Mesendoderm (in vitro differentiated cells): ENCODE data around the gene DMBT1.
A peak's percentile ranks its signal among the peaks of the same experiment; 100 is the strongest.

ENCODE experiments used
- DNase-seq: peaks from one replicate; pipeline ENCODE4 v3.0.0; 2013
- H2AK5ac ChIP-seq: 2 replicates; pipeline ENCODE4 v1.6.1; 2013; ENCODE audit warnings: low read length, inconsistent platforms
- H2BK120ac ChIP-seq: 2 replicates; pipeline ENCODE4 v1.6.1; 2013; ENCODE audit warnings: low read depth, mild to moderate bottlenecking, low read length, moderate library complexity, mixed read lengths
- H2BK15ac ChIP-seq: replicated peaks from 2 replicates; pipeline ENCODE4 v1.6.1; 2013; ENCODE audit warnings: low read depth, mild to moderate bottlenecking, moderate library complexity
- H2BK5ac ChIP-seq: 2 replicates; pipeline ENCODE4 v1.6.1; 2013; ENCODE audit warnings: low read length, inconsistent platforms
- H3K18ac ChIP-seq: 2 replicates; pipeline ENCODE4 v1.6.1; 2013; ENCODE audit warnings: mild to moderate bottlenecking, low read length, mixed read lengths
- H3K23ac ChIP-seq: one replicate; pipeline ENCODE4 v1.6.1; 2013; ENCODE audit warnings: low read length
- H3K27ac ChIP-seq: 2 replicates; pipeline ENCODE4 v1.5.1; 2013; ENCODE audit warnings: low read depth, mild to moderate bottlenecking, inconsistent platforms, low read length, moderate library complexity
- H3K27me3 ChIP-seq: 2 replicates; pipeline ENCODE4 v1.6.1; 2013; ENCODE audit warnings: low read length, control low read depth, mild to moderate bottlenecking, inconsistent platforms; ENCODE audit not compliant: insufficient read depth, poor library complexity
- H3K36me3 ChIP-seq: 2 replicates; pipeline ENCODE4 v1.6.1; 2013; ENCODE audit warnings: low read length, inconsistent platforms; ENCODE audit not compliant: control insufficient read depth, insufficient read depth
- H3K4ac ChIP-seq: one replicate; pipeline ENCODE4 v1.6.1; 2013; ENCODE audit warnings: low read depth, mild to moderate bottlenecking, low read length, moderate library complexity
- H3K4me1 ChIP-seq: 2 replicates; pipeline ENCODE4 v1.6.1; 2013; ENCODE audit warnings: low read depth, low read length, inconsistent platforms; ENCODE audit not compliant: control insufficient read depth
- H3K4me2 ChIP-seq: 2 replicates; pipeline ENCODE4 v1.6.1; 2013; ENCODE audit warnings: low read length
- H3K4me3 ChIP-seq: 2 replicates; pipeline ENCODE4 v1.5.1; 2013; ENCODE audit warnings: mild to moderate bottlenecking, low read length
- H3K56ac ChIP-seq: one replicate; pipeline ENCODE4 v1.6.1; 2013; ENCODE audit warnings: low read length
- H3K79me1 ChIP-seq: 2 replicates; pipeline ENCODE4 v1.6.1; 2013; ENCODE audit warnings: low read length, inconsistent platforms
- H3K79me2 ChIP-seq: 2 replicates; pipeline ENCODE4 v1.6.1; 2013; ENCODE audit warnings: mild to moderate bottlenecking, low read length; ENCODE audit not compliant: control insufficient read depth, insufficient read depth
- H3K9ac ChIP-seq: 2 replicates; pipeline ENCODE4 v1.6.1; 2013; ENCODE audit warnings: low read length, inconsistent platforms
- H4K5ac ChIP-seq: one replicate; pipeline ENCODE4 v1.6.1; 2013; ENCODE audit warnings: low read length
- H4K8ac ChIP-seq: one replicate; pipeline ENCODE4 v1.6.1; 2013; ENCODE audit warnings: low read depth, mild to moderate bottlenecking, control low read depth, low read length, moderate library complexity
- WGBS: extraction: QIAGEN DNeasy Blood & Tissue Kit; methylation state at CpG from one replicate; pipeline ENCODE4 v1.1.7; 2013; ENCODE audit warnings: low lambda C conversion rate, missing lambda C conversion rate; ENCODE audit not compliant: insufficient coverage; ENCODE audit errors: extremely low coverage; 5-methylcytosine and 5-hydroxymethylcytosine counted together

DMBT1 gene

GRCh38 chr10:122669045-122669444 is 108.5 kb downstream of the DMBT1 start:
- Histone ChIP-seq H4K8ac (no peak overlapping the region), H3K79me2 (no peaks in the 10 kb centered on the region), H3K36me3 (no peaks in the 10 kb centered on the region), H3K4ac (no peak overlapping the region), H3K27me3 (no peaks in the 10 kb centered on the region), H2BK5ac (no peak overlapping the region), H3K4me2 (no peak overlapping the region), H3K56ac (no peak overlapping the region), H3K27ac (no peak overlapping the region), H2AK5ac (no peak overlapping the region), H2BK120ac (no peak overlapping the region), H3K23ac (no peak overlapping the region), H3K18ac (no peak overlapping the region), H3K9ac (no peak overlapping the region), H3K79me1 (no peaks in the 10 kb centered on the region), H3K4me1 (no peaks in the 10 kb centered on the region), H2BK15ac (no peak overlapping the region), H3K4me3 (no peak overlapping the region), H4K5ac (no peak overlapping the region)
- DNase-seq, result no peak
- WGBS, result no CpG with 5 or more reads among the region's 2 CpGs

DNA sequence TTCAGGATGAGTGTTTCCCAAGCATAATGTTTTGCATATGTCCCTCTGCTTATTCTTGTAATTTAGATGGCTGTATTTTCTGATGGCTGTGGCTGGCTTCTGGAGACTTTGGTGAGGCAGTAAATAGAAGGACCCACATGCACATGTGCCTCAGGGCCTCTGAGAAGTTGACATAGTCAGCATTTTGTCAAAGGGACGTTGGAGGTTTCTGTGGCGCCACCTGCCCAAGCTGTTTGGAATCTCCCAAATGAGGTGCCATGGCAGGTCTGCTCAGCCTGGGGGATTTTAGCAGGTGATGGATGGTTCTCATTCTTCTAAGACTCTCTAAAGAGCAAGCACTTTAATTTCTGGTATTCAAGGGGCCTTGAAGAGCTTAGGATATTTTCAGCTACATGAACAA is 109.3 kb downstream of the DMBT1 start:
- Histone ChIP-seq H3K4me3 (no peak overlapping the region), H4K8ac (no peak overlapping the region), H2BK15ac (no peak overlapping the region), H2BK5ac (no peak overlapping the region), H2AK5ac (no peak overlapping the region), H3K79me1 (no peaks in the 10 kb centered on the region), H2BK120ac (no peak overlapping the region), H3K27me3 (no peaks in the 10 kb centered on the region), H3K56ac (no peak overlapping the region), H3K27ac (no peak overlapping the region), H4K5ac (no peak overlapping the region), H3K9ac (no peak overlapping the region), H3K36me3 (no peaks in the 10 kb centered on the region), H3K23ac (no peak overlapping the region), H3K79me2 (no peaks in the 10 kb centered on the region), H3K18ac (no peak overlapping the region), H3K4me2 (no peak overlapping the region), H3K4ac (no peak overlapping the region), H3K4me1 (no peaks in the 10 kb centered on the region)
- no CpG with 5 or more reads among the region's 2 CpGs for WGBS
- DNase-seq, result peak; percentile 57

GRCh38 chr10:122671355-122671754 is 110.8 kb downstream of the DMBT1 start:
- Histone ChIP-seq H3K36me3 (no peaks in the 10 kb centered on the region), H2AK5ac (no peak overlapping the region), H3K56ac (no peak overlapping the region), H2BK5ac (no peak overlapping the region), H4K5ac (no peak overlapping the region), H3K18ac (no peak overlapping the region), H3K4me2 (no peak overlapping the region), H3K79me2 (no peaks in the 10 kb centered on the region), H2BK15ac (no peak overlapping the region), H3K79me1 (no peaks in the 10 kb centered on the region), H4K8ac (no peak overlapping the region), H3K27me3 (no peaks in the 10 kb centered on the region), H2BK120ac (no peak overlapping the region), H3K9ac (no peak overlapping the region), H3K23ac (no peak overlapping the region), H3K4me1 (no peaks in the 10 kb centered on the region), H3K4ac (no peak overlapping the region), H3K4me3 (no peak overlapping the region), H3K27ac (no peak overlapping the region)
- no peak for DNase-seq
- no CpG with 5 or more reads among the region's 3 CpGs for WGBS

- H3K4me1 ChIP-seq, result no peaks in the 10 kb centered on the region
- H3K79me1 ChIP-seq, result no peaks in the 10 kb centered on the region
- no CpG with 5 or more reads among the region's 4 CpGs for WGBS
- H3K9ac ChIP-seq, result no peak overlapping the region
- no peaks in the 10 kb centered on the region for H3K79me2 ChIP-seq
- no peaks in the 10 kb centered on the region for H3K27me3 ChIP-seq
- H3K23ac ChIP-seq, result no peak overlapping the region
- H2BK120ac ChIP-seq, result no peak overlapping the region
- H3K36me3 ChIP-seq, result no peaks in the 10 kb centered on the region
- H3K18ac ChIP-seq, result no peak overlapping the region
- no peak overlapping the region for H4K5ac ChIP-seq
- no peak overlapping the region for H3K4ac ChIP-seq
- no peak overlapping the region for H2BK5ac ChIP-seq
- no peak for DNase-seq
- no peak overlapping the region for H4K8ac ChIP-seq
- H2BK15ac ChIP-seq, result no peak overlapping the region
- H3K56ac ChIP-seq, result no peak overlapping the region
- no peak overlapping the region for H3K27ac ChIP-seq
- H3K4me3 ChIP-seq, result no peak overlapping the region
- H3K4me2 ChIP-seq, result no peak overlapping the region
- H2AK5ac ChIP-seq, result no peak overlapping the region
Measured at GRCh38 chr10:122672655-122673054, 112.1 kb downstream of the DMBT1 start.

DNA sequence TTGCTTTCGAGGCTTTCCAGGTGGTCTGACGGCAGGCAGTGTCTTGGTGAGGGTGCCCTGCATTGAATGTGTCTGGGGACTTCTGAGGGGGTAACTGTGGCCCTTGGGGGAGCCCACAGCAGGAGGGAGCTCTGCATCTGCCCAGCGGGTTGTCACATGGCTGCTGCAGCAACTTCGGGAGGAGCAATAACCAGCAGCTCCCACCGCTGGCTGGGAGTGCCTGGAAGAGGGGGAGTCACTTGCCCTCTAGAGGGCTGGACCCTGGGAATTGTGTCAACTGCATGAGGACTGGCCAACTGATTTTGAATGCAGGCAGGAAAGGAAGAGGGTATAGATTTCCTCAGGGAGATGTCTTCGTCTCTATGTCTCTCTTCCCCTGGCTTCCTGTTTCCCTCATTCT is 112.7 kb downstream of the DMBT1 start:
- Histone ChIP-seq H3K56ac (no peak overlapping the region), H3K9ac (no peak overlapping the region), H2AK5ac (no peak overlapping the region), H3K23ac (no peak overlapping the region), H2BK120ac (no peak overlapping the region), H3K36me3 (no peaks in the 10 kb centered on the region), H3K79me1 (no peaks in the 10 kb centered on the region), H3K27ac (no peak overlapping the region), H3K27me3 (no peaks in the 10 kb centered on the region), H2BK5ac (no peak overlapping the region), H3K18ac (no peak overlapping the region), H3K4me1 (no peaks in the 10 kb centered on the region), H2BK15ac (no peak overlapping the region), H3K4ac (no peak overlapping the region), H3K4me3 (no peak overlapping the region), H4K5ac (no peak overlapping the region), H4K8ac (no peak overlapping the region), H3K79me2 (no peaks in the 10 kb centered on the region), H3K4me2 (no peak overlapping the region)
- WGBS, result no CpG with 5 or more reads among the region's 6 CpGs
- no peak for DNase-seq

DNA sequence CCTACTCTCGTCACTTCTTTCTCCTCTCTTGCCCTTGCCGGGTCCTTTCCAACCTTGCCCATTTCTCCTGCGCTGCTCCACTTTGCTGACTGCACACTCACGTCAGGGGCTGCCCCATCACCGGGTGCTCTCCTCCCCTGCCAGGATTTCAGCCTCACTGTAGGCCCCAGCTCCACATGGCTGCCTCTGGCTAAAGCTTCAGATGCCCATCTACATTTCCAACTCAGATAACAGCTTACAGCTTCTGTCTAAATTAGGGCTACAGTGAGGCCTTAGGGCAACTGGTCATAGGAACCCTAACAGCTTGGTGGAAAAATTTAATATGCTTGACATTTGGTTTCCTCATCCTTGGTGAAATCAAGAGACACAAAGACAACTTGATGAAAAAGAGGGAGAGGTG is 113.2 kb downstream of the DMBT1 start:
- H3K18ac ChIP-seq, result no peak overlapping the region
- H4K5ac ChIP-seq, result no peak overlapping the region
- no peak overlapping the region for H3K56ac ChIP-seq
- H3K36me3 ChIP-seq, result no peaks in the 10 kb centered on the region
- H3K27me3 ChIP-seq, result no peaks in the 10 kb centered on the region
- H3K4ac ChIP-seq, result no peak overlapping the region
- H3K23ac ChIP-seq, result no peak overlapping the region
- WGBS, result no CpG with 5 or more reads among the region's 5 CpGs
- no peak overlapping the region for H2BK5ac ChIP-seq
- no peak overlapping the region for H3K4me3 ChIP-seq
- DNase-seq, result no peak
- H3K9ac ChIP-seq, result no peak overlapping the region
- H3K79me1 ChIP-seq, result no peaks in the 10 kb centered on the region
- no peak overlapping the region for H3K27ac ChIP-seq
- no peak overlapping the region for H2BK15ac ChIP-seq
- H3K79me2 ChIP-seq, result no peaks in the 10 kb centered on the region
- no peak overlapping the region for H4K8ac ChIP-seq
- no peak overlapping the region for H2AK5ac ChIP-seq
- no peaks in the 10 kb centered on the region for H3K4me1 ChIP-seq
- H3K4me2 ChIP-seq, result no peak overlapping the region
- H2BK120ac ChIP-seq, result no peak overlapping the region
